DOHH2 (cell line): ENCODE measurements around the gene KIF9.
"Not testable (repeated sequence)": the region's sequence is repeated elsewhere in the genome, so short reads cannot be mapped to it uniquely, and the experiment has no call there.

Experiments
- H3F3A ChIP-seq: fragments of 200-600 bp; sonication (generic), shearing (Covaris generic); 2 replicates; pipeline ENCODE4 v1.6.0; 2016; ENCODE audit warnings: antibody characterized with exemption, mild to moderate bottlenecking; ENCODE audit not compliant: control insufficient read depth, insufficient read depth
- H3K27ac ChIP-seq: fragments of 200-600 bp; sonication (generic); 2 replicates; pipeline ENCODE4 v1.5.1; 2014; ENCODE audit warnings: low read depth, mild to moderate bottlenecking, low read length, moderate library complexity
- H3K27me3 ChIP-seq: fragments of 200-600 bp; sonication (generic); 2 replicates; pipeline ENCODE4 v1.6.1; 2014; ENCODE audit warnings: mild to moderate bottlenecking, low read length, mixed read lengths; ENCODE audit not compliant: control insufficient read depth
- H3K36me3 ChIP-seq: fragments of 200-600 bp; sonication (generic); 2 replicates; pipeline ENCODE4 v1.6.1; 2014; ENCODE audit warnings: mild to moderate bottlenecking, low read length, moderate library complexity, mixed read lengths; ENCODE audit not compliant: control insufficient read depth
- H3K4me1 ChIP-seq: fragments of 200-600 bp; sonication (generic); 2 replicates; pipeline ENCODE4 v1.6.1; 2014; ENCODE audit warnings: mild to moderate bottlenecking, low read length, mixed read lengths; ENCODE audit not compliant: control insufficient read depth
- H3K4me2 ChIP-seq: fragments of 200-600 bp; sonication (generic); 2 replicates; pipeline ENCODE4 v1.6.0; 2014; ENCODE audit warnings: mild to moderate bottlenecking, low read length, moderate library complexity
- H3K4me3 ChIP-seq: fragments of 200-600 bp; sonication (generic); 2 replicates; pipeline ENCODE4 v1.5.1; 2014; ENCODE audit warnings: mild to moderate bottlenecking, low read length, mixed read lengths
- H3K79me2 ChIP-seq: fragments of 200-600 bp; sonication (generic); 2 replicates; pipeline ENCODE4 v1.6.1; 2014; ENCODE audit warnings: mild to moderate bottlenecking, low read length, mixed read lengths; ENCODE audit not compliant: control insufficient read depth
- H3K9me2 ChIP-seq: fragments of 200-600 bp; sonication (generic); replicated peaks from 2 replicates; pipeline ENCODE4 v1.6.1; 2014; ENCODE audit warnings: mild to moderate bottlenecking, low read length, mixed read lengths; ENCODE audit not compliant: control insufficient read depth
- H3K9me3 ChIP-seq: fragments of 200-600 bp; sonication (generic); 2 replicates; pipeline ENCODE4 v1.6.1; 2014; ENCODE audit warnings: antibody characterized with exemption, low read length, mixed read lengths; ENCODE audit not compliant: control insufficient read depth, insufficient read depth
- H4K20me1 ChIP-seq: fragments of 200-600 bp; sonication (generic); 2 replicates; pipeline ENCODE4 v1.6.0; 2014; ENCODE audit warnings: low read depth, mild to moderate bottlenecking, antibody characterized with exemption, low read length, moderate library complexity; ENCODE audit not compliant: control insufficient read depth, insufficient read depth
- EZH2phosphoT487 ChIP-seq: fragments of 200-600 bp; sonication (generic); IDR thresholded peaks from 2 replicates; pipeline ENCODE4 v1.6.1; 2017; ENCODE audit warnings: borderline replicate concordance, mild to moderate bottlenecking, antibody characterized with exemption, low read length, moderate library complexity, mixed read lengths
- TF ChIP-seq, protein P1 (sequence below): fragments of 200-600 bp; sonication (generic); IDR thresholded peaks from one replicate; pipeline ENCODE4 v1.5.1; 2014; ENCODE audit warnings: antibody characterized with exemption, mild to moderate bottlenecking, low read depth, low read length; ENCODE audit not compliant: poor library complexity, severe bottlenecking

KIF9 gene

DNA sequence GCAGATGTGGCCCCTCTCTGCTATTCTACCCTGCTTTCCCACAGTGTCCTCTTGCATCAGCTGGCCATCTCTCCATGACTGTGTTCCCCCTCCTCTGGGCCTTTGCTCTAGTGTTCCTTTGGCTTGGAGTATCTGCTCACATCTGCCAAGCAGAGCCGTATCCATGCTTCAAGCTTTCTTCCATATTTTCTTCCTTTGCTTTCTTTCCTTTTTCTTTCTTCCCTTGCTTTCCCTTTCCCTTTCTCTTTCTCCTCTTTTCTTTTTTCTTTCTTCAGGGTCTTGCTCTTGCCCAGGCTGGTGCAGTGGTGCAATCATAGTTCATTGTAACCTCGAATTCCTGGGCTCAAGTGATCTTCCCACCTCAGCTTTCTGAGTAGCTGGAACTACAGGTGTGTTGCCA is 12.7 kb upstream of the KIF9 start:
- H3F3A ChIP-seq, result peaks cover 12% of the 10 kb centered on the region; the same call in 1 of the 2 replicates
- H3K9me3 ChIP-seq, result no peaks in the 10 kb centered on the region
- no peak overlapping the region for H3K4me2 ChIP-seq
- no peaks in the 10 kb centered on the region for H3K27me3 ChIP-seq
- no peaks in the 10 kb centered on the region for H4K20me1 ChIP-seq
- H3K9me2 ChIP-seq, result no peaks in the 10 kb centered on the region
- peaks cover 92% of the 10 kb centered on the region for H3K79me2 ChIP-seq
- H3K4me1 ChIP-seq, result peaks cover 95% of the 10 kb centered on the region
- H3K27ac ChIP-seq, result no peak overlapping the region
- no peak for TF ChIP-seq EZH2phosphoT487
- TF ChIP-seq, protein P1, sequence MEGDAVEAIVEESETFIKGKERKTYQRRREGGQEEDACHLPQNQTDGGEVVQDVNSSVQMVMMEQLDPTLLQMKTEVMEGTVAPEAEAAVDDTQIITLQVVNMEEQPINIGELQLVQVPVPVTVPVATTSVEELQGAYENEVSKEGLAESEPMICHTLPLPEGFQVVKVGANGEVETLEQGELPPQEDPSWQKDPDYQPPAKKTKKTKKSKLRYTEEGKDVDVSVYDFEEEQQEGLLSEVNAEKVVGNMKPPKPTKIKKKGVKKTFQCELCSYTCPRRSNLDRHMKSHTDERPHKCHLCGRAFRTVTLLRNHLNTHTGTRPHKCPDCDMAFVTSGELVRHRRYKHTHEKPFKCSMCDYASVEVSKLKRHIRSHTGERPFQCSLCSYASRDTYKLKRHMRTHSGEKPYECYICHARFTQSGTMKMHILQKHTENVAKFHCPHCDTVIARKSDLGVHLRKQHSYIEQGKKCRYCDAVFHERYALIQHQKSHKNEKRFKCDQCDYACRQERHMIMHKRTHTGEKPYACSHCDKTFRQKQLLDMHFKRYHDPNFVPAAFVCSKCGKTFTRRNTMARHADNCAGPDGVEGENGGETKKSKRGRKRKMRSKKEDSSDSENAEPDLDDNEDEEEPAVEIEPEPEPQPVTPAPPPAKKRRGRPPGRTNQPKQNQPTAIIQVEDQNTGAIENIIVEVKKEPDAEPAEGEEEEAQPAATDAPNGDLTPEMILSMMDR, result no peak
- peaks cover 29% of the 10 kb centered on the region for H3K36me3 ChIP-seq
- no peak overlapping the region for H3K4me3 ChIP-seq

DNA sequence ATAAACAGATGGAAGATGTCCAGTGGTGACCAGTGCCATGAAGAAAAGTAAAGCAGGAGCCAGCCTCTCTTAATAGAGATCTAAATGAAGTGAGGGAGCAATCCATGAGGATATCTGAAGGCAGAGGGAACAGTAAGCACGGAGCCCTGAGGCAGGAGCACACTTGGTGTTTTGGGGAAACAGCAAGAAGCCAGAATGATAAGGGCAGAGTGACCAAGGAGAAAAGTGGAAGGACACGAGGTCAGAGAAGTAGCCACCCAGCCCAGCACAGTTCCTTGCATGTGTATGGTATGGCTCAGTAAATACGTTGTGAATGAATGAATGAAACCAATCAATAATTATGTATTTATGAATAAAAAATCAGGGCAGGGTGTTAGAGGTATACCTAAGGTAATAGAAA is 11.8 kb upstream of the KIF9 start:
- H3K27ac ChIP-seq, result no peak overlapping the region
- H3K4me2 ChIP-seq, result no peak overlapping the region
- H3K9me3 ChIP-seq, result no peaks in the 10 kb centered on the region
- no peak overlapping the region for H3K4me3 ChIP-seq
- TF ChIP-seq, protein P1, result no peak
- TF ChIP-seq EZH2phosphoT487, result no peak
- H4K20me1 ChIP-seq, result no peaks in the 10 kb centered on the region
- no peaks in the 10 kb centered on the region for H3K9me2 ChIP-seq
- peaks cover 35% of the 10 kb centered on the region for H3K36me3 ChIP-seq
- peaks cover 97% of the 10 kb centered on the region for H3K79me2 ChIP-seq
- peaks cover 98% of the 10 kb centered on the region for H3K4me1 ChIP-seq
- no peaks in the 10 kb centered on the region for H3K27me3 ChIP-seq
- H3F3A ChIP-seq, result peaks cover 12% of the 10 kb centered on the region; the same call in 1 of the 2 replicates

DNA sequence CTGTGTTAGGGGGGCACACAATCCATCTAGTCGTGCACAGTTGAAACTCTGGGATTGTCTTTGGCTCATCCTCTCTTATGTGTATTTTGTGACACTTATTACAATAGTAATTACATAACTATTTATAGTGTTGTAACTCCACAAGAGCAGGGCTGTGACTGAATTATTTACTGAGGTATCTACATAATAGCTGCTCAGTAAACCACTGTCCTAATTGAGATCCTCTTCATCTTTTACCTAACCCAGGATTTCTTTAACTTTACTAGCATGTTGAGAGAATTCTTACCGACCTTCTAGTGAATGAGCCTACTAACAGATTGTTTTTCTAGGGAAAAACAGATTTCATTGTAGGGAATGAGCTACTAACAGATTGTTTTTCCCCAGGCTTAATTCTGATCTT is 11.2 kb upstream of the KIF9 start:
- Histone ChIP-seq H3K9me2 (no peaks in the 10 kb centered on the region), H3K79me2 (peaks cover 97% of the 10 kb centered on the region), H3K4me3 (no peak overlapping the region), H3F3A (peaks cover 9% of the 10 kb centered on the region; the same call in 1 of the 2 replicates), H3K4me1 (peaks cover 98% of the 10 kb centered on the region), H4K20me1 (no peaks in the 10 kb centered on the region), H3K4me2 (peak overlapping the region; percentile 88), H3K27me3 (no peaks in the 10 kb centered on the region), H3K36me3 (peaks cover 37% of the 10 kb centered on the region), H3K27ac (no peak overlapping the region), H3K9me3 (no peaks in the 10 kb centered on the region)
- TF ChIP-seq, protein P1, result no peak
- no peak for TF ChIP-seq EZH2phosphoT487

DNA sequence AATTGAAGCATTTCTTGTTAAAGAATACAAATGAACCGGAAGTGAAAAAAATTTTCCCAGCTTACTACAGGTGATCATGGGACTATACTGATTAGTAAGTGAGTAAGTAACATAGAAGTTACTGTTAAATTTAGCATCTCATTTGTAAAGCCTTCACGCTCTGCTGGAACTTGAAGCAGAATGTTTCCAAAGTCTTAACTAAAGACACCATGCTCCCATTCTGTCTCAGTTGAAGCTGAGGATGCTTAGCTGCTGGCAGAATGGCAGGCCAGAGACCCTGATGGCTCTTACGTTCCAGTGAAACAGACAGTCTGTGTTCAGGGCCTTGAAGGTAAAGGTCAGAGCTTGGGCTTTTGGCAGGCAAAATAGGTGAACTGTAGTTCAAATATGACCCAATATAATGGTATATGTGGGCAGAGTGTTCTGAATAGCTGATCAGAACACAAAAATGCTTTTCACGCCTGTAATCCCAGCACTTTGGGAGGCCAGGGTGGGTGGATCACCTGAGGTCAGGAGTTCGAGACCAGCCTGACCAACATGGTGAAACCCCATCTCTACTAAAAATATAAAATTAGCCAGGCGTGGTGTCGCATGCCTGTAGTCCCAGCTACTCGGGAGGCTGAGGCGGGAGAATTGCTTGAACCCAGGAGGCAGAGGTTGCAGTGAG is 9.3 kb upstream of the KIF9 start:
- H3F3A ChIP-seq, H3K9me3 ChIP-seq, H3K27me3 ChIP-seq, H4K20me1 ChIP-seq, H3K9me2 ChIP-seq: not testable (repeated sequence)
- Histone ChIP-seq H3K27ac (peak overlapping the region; percentile 90), H3K4me3 (peak overlapping the region; percentile 68), H3K4me2 (peak overlapping the region; percentile 88), H3K36me3 (peaks cover 38% of the 10 kb centered on the region), H3K79me2 (peaks cover 98% of the 10 kb centered on the region), H3K4me1 (peaks cover 87% of the 10 kb centered on the region)
